ENCODE results near the gene SCUBE2.

- TF ChIP-seq, protein P1, sequence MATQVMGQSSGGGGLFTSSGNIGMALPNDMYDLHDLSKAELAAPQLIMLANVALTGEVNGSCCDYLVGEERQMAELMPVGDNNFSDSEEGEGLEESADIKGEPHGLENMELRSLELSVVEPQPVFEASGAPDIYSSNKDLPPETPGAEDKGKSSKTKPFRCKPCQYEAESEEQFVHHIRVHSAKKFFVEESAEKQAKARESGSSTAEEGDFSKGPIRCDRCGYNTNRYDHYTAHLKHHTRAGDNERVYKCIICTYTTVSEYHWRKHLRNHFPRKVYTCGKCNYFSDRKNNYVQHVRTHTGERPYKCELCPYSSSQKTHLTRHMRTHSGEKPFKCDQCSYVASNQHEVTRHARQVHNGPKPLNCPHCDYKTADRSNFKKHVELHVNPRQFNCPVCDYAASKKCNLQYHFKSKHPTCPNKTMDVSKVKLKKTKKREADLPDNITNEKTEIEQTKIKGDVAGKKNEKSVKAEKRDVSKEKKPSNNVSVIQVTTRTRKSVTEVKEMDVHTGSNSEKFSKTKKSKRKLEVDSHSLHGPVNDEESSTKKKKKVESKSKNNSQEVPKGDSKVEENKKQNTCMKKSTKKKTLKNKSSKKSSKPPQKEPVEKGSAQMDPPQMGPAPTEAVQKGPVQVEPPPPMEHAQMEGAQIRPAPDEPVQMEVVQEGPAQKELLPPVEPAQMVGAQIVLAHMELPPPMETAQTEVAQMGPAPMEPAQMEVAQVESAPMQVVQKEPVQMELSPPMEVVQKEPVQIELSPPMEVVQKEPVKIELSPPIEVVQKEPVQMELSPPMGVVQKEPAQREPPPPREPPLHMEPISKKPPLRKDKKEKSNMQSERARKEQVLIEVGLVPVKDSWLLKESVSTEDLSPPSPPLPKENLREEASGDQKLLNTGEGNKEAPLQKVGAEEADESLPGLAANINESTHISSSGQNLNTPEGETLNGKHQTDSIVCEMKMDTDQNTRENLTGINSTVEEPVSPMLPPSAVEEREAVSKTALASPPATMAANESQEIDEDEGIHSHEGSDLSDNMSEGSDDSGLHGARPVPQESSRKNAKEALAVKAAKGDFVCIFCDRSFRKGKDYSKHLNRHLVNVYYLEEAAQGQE (IDR thresholded peaks at IDR 0.05; ENCODE audit: low read depth), result no peak
- TF ChIP-seq TAF1 (IDR thresholded peaks at IDR 0.05; ENCODE audit: low read depth) (no peak), YY1 (IDR thresholded peaks at IDR 0.05; ENCODE audit: low read depth) (0 out of 2 replicates have a peak, but pooled peaks have one; percentile 9)
Observed at GRCh38 chr11:9138612-9139579, 47.5 kb upstream of the SCUBE2 start.
